ENCODE data around the gene PITPNM1.
A peak's percentile ranks its signal among the peaks of the same experiment; 100 is the strongest.
"Not testable (repeated sequence)": the region's sequence is repeated elsewhere in the genome, so short reads cannot be mapped to it uniquely, and the experiment has no call there.

PITPNM1 gene

GRCh38 chr11:67466367-67466766, 38.8 kb downstream of the PITPNM1 start:
- DNase-seq (ENCODE audit: low spot score), result no peak

- DNase-seq (ENCODE audit: low spot score), result not testable (repeated sequence)
These were observed 39.6 kb downstream of the PITPNM1 start for GRCh38 chr11:67465530-67465929.

GRCh38 chr11:67465189-67465510, 40.0 kb downstream of the PITPNM1 start:
- no peak for DNase-seq (ENCODE audit: low spot score)

GRCh38 chr11:67464411-67465188, 40.6 kb downstream of the PITPNM1 start:
- peak; percentile 94 for DNase-seq (ENCODE audit: low spot score)

- no peak for DNase-seq (ENCODE audit: low spot score)
These were observed 41.3 kb downstream of the PITPNM1 start for GRCh38 chr11:67463680-67464410.

GRCh38 chr11:67463186-67463585, 42.0 kb downstream of the PITPNM1 start:
- no peak for DNase-seq (ENCODE audit: low spot score)

- no peak for DNase-seq (ENCODE audit: low spot score)
These were observed 46.9 kb downstream of the PITPNM1 start for GRCh38 chr11:67458266-67458665.

GRCh38 chr11:67457453-67457852, 47.7 kb downstream of the PITPNM1 start:
- no peak for DNase-seq (ENCODE audit: low spot score)

- DNase-seq (ENCODE audit: low spot score), result no peak
These were observed 49.0 kb downstream of the PITPNM1 start for GRCh38 chr11:67456068-67456705.

GRCh38 chr11:67455054-67455453, 50.1 kb downstream of the PITPNM1 start, which contains the start of gene CABP4:
Gene CABP4 (plus strand): TSS chr11:67455354. CDS start chr11:67455424, 70 bp downstream.
- no peak for DNase-seq (ENCODE audit: low spot score)

GRCh38 chr11:67453816-67454732, 51.1 kb downstream of the PITPNM1 start:
- no peak for DNase-seq (ENCODE audit: low spot score)

- DNase-seq (ENCODE audit: low spot score), result no peak
These were observed 52.8 kb downstream of the PITPNM1 start, which contains the start of gene GPR152 for GRCh38 chr11:67452141-67452952. Gene GPR152 (minus strand): TSS chr11:67452729. CDS start chr11:67452724, 5 bp downstream.

GRCh38 chr11:67451658-67451976, 53.5 kb downstream of the PITPNM1 start:
- DNase-seq (ENCODE audit: low spot score), result no peak

GRCh38 chr11:67450796-67451657, 54.1 kb downstream of the PITPNM1 start:
- DNase-seq (ENCODE audit: low spot score), result no peak

GRCh38 chr11:67449116-67449844, 55.9 kb downstream of the PITPNM1 start:
- DNase-seq (ENCODE audit: low spot score), result no peak

- DNase-seq (ENCODE audit: low spot score), result no peak
These were observed 56.9 kb downstream of the PITPNM1 start for GRCh38 chr11:67448220-67448609.

GRCh38 chr11:67445515-67445914, 59.6 kb downstream of the PITPNM1 start:
- DNase-seq (ENCODE audit: low spot score), result no peak

- DNase-seq (ENCODE audit: low spot score), result no peak
These were observed 62.4 kb downstream of the PITPNM1 start for GRCh38 chr11:67442504-67443404.
